ENCODE data around the gene SMCO2.

SMCO2 gene

GRCh38 chr12:27502021-27502435, 55.5 kb downstream of the SMCO2 start:
- DNase-seq: no peak

GRCh38 chr12:27504507-27504906, 58.0 kb downstream of the SMCO2 start:
- no peak for DNase-seq

GRCh38 chr12:27505109-27505508, 58.6 kb downstream of the SMCO2 start:
- no peak for DNase-seq

- DNase-seq: no peak
These were observed 59.2 kb downstream of the SMCO2 start for GRCh38 chr12:27505761-27506160.

- no peak for DNase-seq
These were observed 60.2 kb downstream of the SMCO2 start for GRCh38 chr12:27506645-27507189.

GRCh38 chr12:27508736-27509431, 62.3 kb downstream of the SMCO2 start:
- DNase-seq: no peak

- no peak for DNase-seq
These were observed 64.6 kb downstream of the SMCO2 start for GRCh38 chr12:27511031-27511722.

- DNase-seq: no peak
These were observed 65.1 kb downstream of the SMCO2 start for GRCh38 chr12:27511723-27512045.

GRCh38 chr12:27513155-27513824, 66.8 kb downstream of the SMCO2 start:
- no peak for DNase-seq

GRCh38 chr12:27515671-27516070, 69.1 kb downstream of the SMCO2 start:
- DNase-seq: no peak

- no peak for DNase-seq
These were observed 70.1 kb downstream of the SMCO2 start for GRCh38 chr12:27516625-27517024.

- no peak for DNase-seq
These were observed 71.0 kb downstream of the SMCO2 start for GRCh38 chr12:27517546-27517945.

GRCh38 chr12:27517961-27518665, 71.6 kb downstream of the SMCO2 start:
- no peak for DNase-seq

GRCh38 chr12:27521066-27521465, 74.5 kb downstream of the SMCO2 start:
- no peak for DNase-seq

GRCh38 chr12:27521981-27522380, 75.4 kb downstream of the SMCO2 start:
- no peak for DNase-seq

- DNase-seq: no peak
These were observed 76.7 kb downstream of the SMCO2 start for GRCh38 chr12:27523305-27523641.

GRCh38 chr12:27523642-27524493, 77.3 kb downstream of the SMCO2 start, which contains the start of gene PPFIBP1:
Gene PPFIBP1 (plus strand): TSS chr12:27524206. CDS start chr12:27633397, 109,191 bp downstream.
- DNase-seq: peak; percentile 72 to 76

- no peak for DNase-seq
These were observed 77.9 kb downstream of the SMCO2 start for GRCh38 chr12:27524494-27524835.

- no peak for DNase-seq
These were observed 78.6 kb downstream of the SMCO2 start for GRCh38 chr12:27524839-27525753.

GRCh38 chr12:27527512-27527911, 81.0 kb downstream of the SMCO2 start:
- no peak for DNase-seq

GRCh38 chr12:27528788-27529187, 82.3 kb downstream of the SMCO2 start:
- no peak for DNase-seq

Measured in AML-193 (cell line).